HEK293 (cell line): ENCODE measurements around the gene PHF19.

Experiments
- CTCF ChIA-PET: fragments of 350-600 bp; formaldehyde crosslinking; extraction: SDS; loops from one replicate; lab custom pipeline; 2021; ENCODE audit warnings: antibody characterized with exemption; lab: Yijun Ruan, JAX
- POLR2A ChIA-PET: fragments of 300-600 bp; formaldehyde crosslinking; extraction: SDS; loops from one replicate; lab custom pipeline; 2020; ENCODE audit warnings: antibody characterized with exemption, inconsistent platforms; lab: Yijun Ruan, JAX
- H3K27ac ChIP-seq: fragments of 200-500 bp; sonication (Bioruptor generic); 2 replicates; pipeline ENCODE4 v1.5.1; 2014; ENCODE audit warnings: low read depth, low read length, control low read depth, inconsistent platforms; ENCODE audit errors: extremely low read depth
- H3K36me3 ChIP-seq, 2 experiments: fragments of 200-500 bp in 1 of 2; sonication (Bioruptor generic) in 1 of 2; 1 replicate in 1 of 2; 2 replicates in 1 of 2; pipeline ENCODE4 v1.5.1; 2014 to 2017; ENCODE audit warnings: inconsistent platforms in 2 of 2, low read length in 2 of 2; ENCODE audit not compliant: control insufficient read depth in 2 of 2, insufficient read depth in 1 of 2
- H3K4me1 ChIP-seq: fragments of 200-500 bp; sonication (Bioruptor generic); 2 replicates; pipeline ENCODE4 v1.5.1; 2014; ENCODE audit warnings: mild to moderate bottlenecking, low read length, inconsistent platforms; ENCODE audit not compliant: control insufficient read depth, insufficient read depth
- H3K4me3 ChIP-seq: 2 replicates; pipeline ENCODE4 v1.5.1; 2011; ENCODE audit warnings: low read depth, mild to moderate bottlenecking, control low read depth, low read length, moderate library complexity
- H3K9me3 ChIP-seq: fragments of 200-500 bp; sonication (Bioruptor generic); 2 replicates; pipeline ENCODE4 v1.5.1; 2014; ENCODE audit warnings: low read depth, low read length, inconsistent platforms; ENCODE audit not compliant: control insufficient read depth, insufficient read depth
- KLF1 ChIP-seq: fragments of 450-650 bp; formaldehyde crosslinking; IDR thresholded peaks from 2 replicates; pipeline ENCODE4 v1.5.1; 2016; ENCODE audit warnings: missing biosample characterization, missing genetic modification characterization
- MZF1 ChIP-seq: fragments of 450-650 bp; formaldehyde crosslinking; IDR thresholded peaks from 2 replicates; pipeline ENCODE4 v1.5.1; 2017; ENCODE audit warnings: missing biosample characterization, missing genetic modification characterization, borderline replicate concordance
- PRDM1 ChIP-seq: fragments of 450-650 bp; formaldehyde crosslinking; IDR thresholded peaks from 2 replicates; pipeline ENCODE4; 2016; ENCODE audit warnings: missing biosample characterization, missing genetic modification characterization
- REPIN1 ChIP-seq: fragments of 450-650 bp; formaldehyde crosslinking; IDR thresholded peaks from 2 replicates; pipeline ENCODE4 v1.5.1; 2017; ENCODE audit warnings: missing biosample characterization, missing genetic modification characterization, low read depth
- TCF7L2 ChIP-seq: IDR thresholded peaks from 2 replicates; pipeline ENCODE4 v1.6.1; 2011; ENCODE audit warnings: low read depth, mild to moderate bottlenecking, inconsistent platforms, low read length, moderate library complexity, borderline replicate concordance
- ZFHX2 ChIP-seq: fragments of 450-650 bp; formaldehyde crosslinking; conservative IDR thresholded peaks from 2 replicates; pipeline ENCODE4 v1.5.1; 2016; ENCODE audit warnings: missing biosample characterization, missing genetic modification characterization
- ZNF112 ChIP-seq: fragments of 450-650 bp; formaldehyde crosslinking; IDR thresholded peaks from 2 replicates; pipeline ENCODE4 v1.5.0; 2017; ENCODE audit warnings: missing biosample characterization, missing genetic modification characterization
- ZNF16 ChIP-seq: fragments of 450-650 bp; formaldehyde crosslinking; IDR thresholded peaks from 2 replicates; pipeline ENCODE4 v1.5.1; 2016; ENCODE audit warnings: low read depth, missing biosample characterization, missing genetic modification characterization
- ZNF169 ChIP-seq: fragments of 450-650 bp; formaldehyde crosslinking; IDR thresholded peaks from 2 replicates; pipeline ENCODE4 v1.5.1; 2016; ENCODE audit warnings: missing biosample characterization, missing genetic modification characterization
- ZNF175 ChIP-seq: fragments of 450-650 bp; formaldehyde crosslinking; IDR thresholded peaks from 2 replicates; pipeline ENCODE4 v1.5.1; 2016; ENCODE audit warnings: missing biosample characterization, missing genetic modification characterization
- ZNF214 ChIP-seq: fragments of 450-650 bp; formaldehyde crosslinking; IDR thresholded peaks from 2 replicates; pipeline ENCODE4 v1.5.1; 2017; ENCODE audit warnings: missing biosample characterization, mild to moderate bottlenecking, missing genetic modification characterization, borderline replicate concordance
- ZNF37A ChIP-seq: fragments of 450-650 bp; IDR thresholded peaks from 2 replicates; pipeline ENCODE4 v1.5.1; 2018; ENCODE audit warnings: missing biosample characterization, missing genetic modification characterization
- ZNF394 ChIP-seq: fragments of 450-650 bp; formaldehyde crosslinking; IDR thresholded peaks from 2 replicates; pipeline ENCODE4 v1.5.1; 2016; ENCODE audit warnings: missing biosample characterization, missing genetic modification characterization, mild to moderate bottlenecking, moderate library complexity, borderline replicate concordance
- ZNF514 ChIP-seq: fragments of 450-650 bp; formaldehyde crosslinking; IDR thresholded peaks from 2 replicates; pipeline ENCODE4 v1.5.1; 2016; ENCODE audit warnings: missing biosample characterization, missing genetic modification characterization
- ZNF521 ChIP-seq: fragments of 450-650 bp; formaldehyde crosslinking; IDR thresholded peaks from 2 replicates; pipeline ENCODE4 v1.5.1; 2017; ENCODE audit warnings: missing biosample characterization, mild to moderate bottlenecking, missing genetic modification characterization
- TF ChIP-seq, protein P1 (sequence below): fragments of 450-650 bp; formaldehyde crosslinking; IDR thresholded peaks from 2 replicates; pipeline ENCODE4 v1.5.1; 2016; ENCODE audit warnings: missing biosample characterization, missing genetic modification characterization
- TF ChIP-seq, protein P2 (sequence below): fragments of 450-650 bp; formaldehyde crosslinking; IDR thresholded peaks from 2 replicates; pipeline ENCODE4 v1.5.1; 2016; ENCODE audit warnings: missing biosample characterization, missing genetic modification characterization
- TF ChIP-seq, protein P3 (sequence below): fragments of 450-650 bp; formaldehyde crosslinking; IDR thresholded peaks from 2 replicates; pipeline ENCODE4 v1.5.1; 2016; ENCODE audit warnings: missing biosample characterization, missing genetic modification characterization
- TF ChIP-seq, protein P4 (sequence below): fragments of 450-650 bp; formaldehyde crosslinking; optimal IDR thresholded peaks from 2 replicates; pipeline ENCODE3; 2016; ENCODE audit warnings: missing biosample characterization, mild to moderate bottlenecking, missing genetic modification characterization
- TF ChIP-seq, protein P5 (sequence below): fragments of 450-650 bp; formaldehyde crosslinking; conservative IDR thresholded peaks from 2 replicates; pipeline ENCODE4 v1.5.1; 2016; ENCODE audit warnings: low read depth, missing biosample characterization, missing genetic modification characterization
- TF ChIP-seq, protein P6 (sequence below): fragments of 450-650 bp; formaldehyde crosslinking; IDR thresholded peaks from 2 replicates; pipeline ENCODE4 v1.5.1; 2016; ENCODE audit warnings: missing biosample characterization, missing genetic modification characterization

Gene PHF19

DNA sequence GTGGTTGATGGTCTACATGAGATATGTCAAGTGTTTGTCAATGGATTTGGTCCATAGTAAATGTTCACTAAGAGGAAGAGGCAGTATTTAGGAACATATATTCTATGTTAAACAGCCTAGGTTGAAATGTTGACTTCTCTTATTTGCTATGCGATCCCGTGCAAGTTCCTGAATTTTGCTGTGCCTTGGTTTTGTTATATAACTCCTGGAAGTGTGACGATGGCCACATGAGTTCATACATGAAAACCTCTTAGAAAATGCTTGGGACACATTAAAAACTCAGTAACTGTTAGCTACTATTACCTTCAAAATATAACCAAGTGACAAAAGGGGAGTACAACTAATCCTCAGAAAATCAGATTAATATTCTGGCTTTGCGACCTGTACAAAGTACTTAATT lies 61.9 kb downstream of the PHF19 start:
- H3K4me3 ChIP-seq: no peak overlapping the region
- TF ChIP-seq, protein P1, sequence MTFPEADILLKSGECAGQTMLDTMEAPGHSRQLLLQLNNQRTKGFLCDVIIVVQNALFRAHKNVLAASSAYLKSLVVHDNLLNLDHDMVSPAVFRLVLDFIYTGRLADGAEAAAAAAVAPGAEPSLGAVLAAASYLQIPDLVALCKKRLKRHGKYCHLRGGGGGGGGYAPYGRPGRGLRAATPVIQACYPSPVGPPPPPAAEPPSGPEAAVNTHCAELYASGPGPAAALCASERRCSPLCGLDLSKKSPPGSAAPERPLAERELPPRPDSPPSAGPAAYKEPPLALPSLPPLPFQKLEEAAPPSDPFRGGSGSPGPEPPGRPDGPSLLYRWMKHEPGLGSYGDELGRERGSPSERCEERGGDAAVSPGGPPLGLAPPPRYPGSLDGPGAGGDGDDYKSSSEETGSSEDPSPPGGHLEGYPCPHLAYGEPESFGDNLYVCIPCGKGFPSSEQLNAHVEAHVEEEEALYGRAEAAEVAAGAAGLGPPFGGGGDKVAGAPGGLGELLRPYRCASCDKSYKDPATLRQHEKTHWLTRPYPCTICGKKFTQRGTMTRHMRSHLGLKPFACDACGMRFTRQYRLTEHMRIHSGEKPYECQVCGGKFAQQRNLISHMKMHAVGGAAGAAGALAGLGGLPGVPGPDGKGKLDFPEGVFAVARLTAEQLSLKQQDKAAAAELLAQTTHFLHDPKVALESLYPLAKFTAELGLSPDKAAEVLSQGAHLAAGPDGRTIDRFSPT (tag by site-specific recombination): no peak
- TF ChIP-seq ZNF169 (no peak), ZNF37A (no peak), ZNF112 (no peak), KLF1 (tag by site-specific recombination) (no peak)
- ChIA-PET POLR2A (no interaction called here), CTCF (interaction anchor here (0.6 kb wide), 1 partner anchor 15 kb away, joined by 3 read pairs; no protein-coding TSS in a partner anchor)
- H3K27ac ChIP-seq: no peak overlapping the region
- H3K9me3 ChIP-seq: no peaks in the 10 kb centered on the region
- H3K4me1 ChIP-seq: no peaks in the 10 kb centered on the region
- H3K36me3 ChIP-seq: no peaks in the 10 kb centered on the region

DNA sequence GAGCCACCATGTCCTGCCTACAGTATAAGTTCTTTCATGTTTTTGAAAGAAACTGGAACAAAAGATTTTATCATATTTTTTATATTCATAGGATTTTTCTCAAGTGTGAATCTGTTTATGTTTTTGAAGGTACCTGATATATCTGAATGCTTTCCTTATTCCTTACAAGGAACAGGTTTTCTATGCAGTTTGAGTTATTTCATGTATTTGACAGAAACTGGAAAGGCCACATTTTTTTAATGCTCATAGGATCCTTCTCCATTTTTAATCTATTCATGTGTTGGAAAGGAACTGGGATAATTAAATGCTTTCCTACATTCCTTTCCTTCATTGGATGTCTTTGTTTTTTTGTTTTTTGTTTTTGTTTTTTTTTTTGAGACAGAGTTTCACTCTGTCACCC lies 68.1 kb downstream of the PHF19 start:
- H3K4me1 ChIP-seq: no peaks in the 10 kb centered on the region
- H3K36me3 ChIP-seq: no peaks in the 10 kb centered on the region
- no peak overlapping the region for H3K27ac ChIP-seq
- H3K9me3 ChIP-seq: no peaks in the 10 kb centered on the region
- TF ChIP-seq, protein P2, sequence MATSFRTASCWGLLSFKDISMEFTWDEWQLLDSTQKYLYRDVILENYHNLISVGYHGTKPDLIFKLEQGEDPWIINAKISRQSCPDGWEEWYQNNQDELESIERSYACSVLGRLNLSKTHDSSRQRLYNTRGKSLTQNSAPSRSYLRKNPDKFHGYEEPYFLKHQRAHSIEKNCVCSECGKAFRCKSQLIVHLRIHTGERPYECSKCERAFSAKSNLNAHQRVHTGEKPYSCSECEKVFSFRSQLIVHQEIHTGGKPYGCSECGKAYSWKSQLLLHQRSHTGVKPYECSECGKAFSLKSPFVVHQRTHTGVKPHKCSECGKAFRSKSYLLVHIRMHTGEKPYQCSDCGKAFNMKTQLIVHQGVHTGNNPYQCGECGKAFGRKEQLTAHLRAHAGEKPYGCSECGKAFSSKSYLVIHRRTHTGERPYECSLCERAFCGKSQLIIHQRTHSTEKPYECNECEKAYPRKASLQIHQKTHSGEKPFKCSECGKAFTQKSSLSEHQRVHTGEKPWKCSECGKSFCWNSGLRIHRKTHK (tag by site-specific recombination): no peak
- no peak for TF ChIP-seq REPIN1 (tag by site-specific recombination)
- TF ChIP-seq ZNF214 (tag by site-specific recombination): no peak
- TF ChIP-seq, protein P3, sequence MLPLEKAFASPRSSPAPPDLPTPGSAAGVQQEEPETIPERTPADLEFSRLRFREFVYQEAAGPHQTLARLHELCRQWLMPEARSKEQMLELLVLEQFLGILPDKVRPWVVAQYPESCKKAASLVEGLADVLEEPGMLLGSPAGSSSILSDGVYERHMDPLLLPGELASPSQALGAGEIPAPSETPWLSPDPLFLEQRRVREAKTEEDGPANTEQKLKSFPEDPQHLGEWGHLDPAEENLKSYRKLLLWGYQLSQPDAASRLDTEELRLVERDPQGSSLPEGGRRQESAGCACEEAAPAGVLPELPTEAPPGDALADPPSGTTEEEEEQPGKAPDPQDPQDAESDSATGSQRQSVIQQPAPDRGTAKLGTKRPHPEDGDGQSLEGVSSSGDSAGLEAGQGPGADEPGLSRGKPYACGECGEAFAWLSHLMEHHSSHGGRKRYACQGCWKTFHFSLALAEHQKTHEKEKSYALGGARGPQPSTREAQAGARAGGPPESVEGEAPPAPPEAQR: no peak
- TF ChIP-seq, protein P4, sequence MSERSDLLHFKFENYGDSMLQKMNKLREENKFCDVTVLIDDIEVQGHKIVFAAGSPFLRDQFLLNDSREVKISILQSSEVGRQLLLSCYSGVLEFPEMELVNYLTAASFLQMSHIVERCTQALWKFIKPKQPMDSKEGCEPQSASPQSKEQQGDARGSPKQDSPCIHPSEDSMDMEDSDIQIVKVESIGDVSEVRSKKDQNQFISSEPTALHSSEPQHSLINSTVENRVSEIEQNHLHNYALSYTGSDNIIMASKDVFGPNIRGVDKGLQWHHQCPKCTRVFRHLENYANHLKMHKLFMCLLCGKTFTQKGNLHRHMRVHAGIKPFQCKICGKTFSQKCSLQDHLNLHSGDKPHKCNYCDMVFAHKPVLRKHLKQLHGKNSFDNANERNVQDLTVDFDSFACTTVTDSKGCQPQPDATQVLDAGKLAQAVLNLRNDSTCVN (tag by site-specific recombination): no peak
- TF ChIP-seq, protein P5, sequence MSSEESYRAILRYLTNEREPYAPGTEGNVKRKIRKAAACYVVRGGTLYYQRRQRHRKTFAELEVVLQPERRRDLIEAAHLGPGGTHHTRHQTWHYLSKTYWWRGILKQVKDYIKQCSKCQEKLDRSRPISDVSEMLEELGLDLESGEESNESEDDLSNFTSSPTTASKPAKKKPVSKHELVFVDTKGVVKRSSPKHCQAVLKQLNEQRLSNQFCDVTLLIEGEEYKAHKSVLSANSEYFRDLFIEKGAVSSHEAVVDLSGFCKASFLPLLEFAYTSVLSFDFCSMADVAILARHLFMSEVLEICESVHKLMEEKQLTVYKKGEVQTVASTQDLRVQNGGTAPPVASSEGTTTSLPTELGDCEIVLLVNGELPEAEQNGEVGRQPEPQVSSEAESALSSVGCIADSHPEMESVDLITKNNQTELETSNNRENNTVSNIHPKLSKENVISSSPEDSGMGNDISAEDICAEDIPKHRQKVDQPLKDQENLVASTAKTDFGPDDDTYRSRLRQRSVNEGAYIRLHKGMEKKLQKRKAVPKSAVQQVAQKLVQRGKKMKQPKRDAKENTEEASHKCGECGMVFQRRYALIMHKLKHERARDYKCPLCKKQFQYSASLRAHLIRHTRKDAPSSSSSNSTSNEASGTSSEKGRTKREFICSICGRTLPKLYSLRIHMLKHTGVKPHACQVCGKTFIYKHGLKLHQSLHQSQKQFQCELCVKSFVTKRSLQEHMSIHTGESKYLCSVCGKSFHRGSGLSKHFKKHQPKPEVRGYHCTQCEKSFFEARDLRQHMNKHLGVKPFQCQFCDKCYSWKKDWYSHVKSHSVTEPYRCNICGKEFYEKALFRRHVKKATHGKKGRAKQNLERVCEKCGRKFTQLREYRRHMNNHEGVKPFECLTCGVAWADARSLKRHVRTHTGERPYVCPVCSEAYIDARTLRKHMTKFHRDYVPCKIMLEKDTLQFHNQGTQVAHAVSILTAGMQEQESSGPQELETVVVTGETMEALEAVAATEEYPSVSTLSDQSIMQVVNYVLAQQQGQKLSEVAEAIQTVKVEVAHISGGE (tag by site-specific recombination): no peak
- TF ChIP-seq ZNF175 (tag by site-specific recombination): no peak
- no peak for TF ChIP-seq PRDM1 (tag by site-specific recombination)
- TF ChIP-seq ZNF16: no peak
- TF ChIP-seq MZF1 (tag by site-specific recombination): no peak
- TF ChIP-seq ZNF514 (tag by site-specific recombination): no peak
- TF ChIP-seq TCF7L2: no peak
- TF ChIP-seq, protein P6, sequence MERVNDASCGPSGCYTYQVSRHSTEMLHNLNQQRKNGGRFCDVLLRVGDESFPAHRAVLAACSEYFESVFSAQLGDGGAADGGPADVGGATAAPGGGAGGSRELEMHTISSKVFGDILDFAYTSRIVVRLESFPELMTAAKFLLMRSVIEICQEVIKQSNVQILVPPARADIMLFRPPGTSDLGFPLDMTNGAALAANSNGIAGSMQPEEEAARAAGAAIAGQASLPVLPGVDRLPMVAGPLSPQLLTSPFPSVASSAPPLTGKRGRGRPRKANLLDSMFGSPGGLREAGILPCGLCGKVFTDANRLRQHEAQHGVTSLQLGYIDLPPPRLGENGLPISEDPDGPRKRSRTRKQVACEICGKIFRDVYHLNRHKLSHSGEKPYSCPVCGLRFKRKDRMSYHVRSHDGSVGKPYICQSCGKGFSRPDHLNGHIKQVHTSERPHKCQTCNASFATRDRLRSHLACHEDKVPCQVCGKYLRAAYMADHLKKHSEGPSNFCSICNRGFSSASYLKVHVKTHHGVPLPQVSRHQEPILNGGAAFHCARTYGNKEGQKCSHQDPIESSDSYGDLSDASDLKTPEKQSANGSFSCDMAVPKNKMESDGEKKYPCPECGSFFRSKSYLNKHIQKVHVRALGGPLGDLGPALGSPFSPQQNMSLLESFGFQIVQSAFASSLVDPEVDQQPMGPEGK: no peak
- no peak for TF ChIP-seq ZFHX2 (tag by site-specific recombination)
- no peak for TF ChIP-seq ZNF394
- TF ChIP-seq, protein P1 (tag by site-specific recombination): no peak
- TF ChIP-seq ZNF521: no peak
- POLR2A ChIA-PET: no interaction called here
- H3K4me3 ChIP-seq: no peak overlapping the region
- CTCF ChIA-PET: no interaction called here
